Heart right ventricle (tissue), 16 donors: ENCODE results near the gene PATJ. TPM values are rescaled to one million over a fixed set of nuclear protein-coding genes. Genes with fewer than 3 reads are reported as not detected.
"Not testable (repeated sequence)": the region's sequence is repeated elsewhere in the genome, so short reads cannot be mapped to it uniquely, and the experiment has no call there.

Source experiments
- ATAC-seq, 8 donors: fragments of 200-7000 bp; cut with Tn5 transposase; one replicate each; pipeline ENCODE4 v1.9.1; 2020; ENCODE audit warnings: mild to moderate bottlenecking in 8 of 8, moderate library complexity in 8 of 8, moderate number of reproducible peaks in 1 of 8
- DNase-seq, 2 donors: peaks; one replicate each; pipeline ENCODE4 v3.0.0-alpha.2; 2020
- H3K27ac ChIP-seq, 10 donors: fragments of 200-600 bp; sonication (generic) in 2 of 10; one replicate each; pipeline versions ENCODE4 v1.5.0 to v1.8.0; 2020 to 2022; ENCODE audit warnings: mild to moderate bottlenecking in 3 of 10
- H3K27me3 ChIP-seq, 7 donors: fragments of 200-600 bp; one replicate each; pipeline ENCODE4 v1.8.0; 2021 to 2022; ENCODE audit warnings: mild to moderate bottlenecking in 2 of 7
- H3K36me3 ChIP-seq, 9 donors: fragments of 200-600 bp; sonication (generic) in 1 of 9; one replicate each; pipeline versions ENCODE4 v1.5.0 to v1.8.0; 2020 to 2022; ENCODE audit warnings: mild to moderate bottlenecking in 2 of 9
- H3K4me1 ChIP-seq, 9 donors: fragments of 200-600 bp; sonication (generic) in 1 of 9; one replicate each; pipeline versions ENCODE4 v1.5.0 to v1.8.0; 2020 to 2022; ENCODE audit warnings: mild to moderate bottlenecking in 4 of 9
- H3K4me3 ChIP-seq, 10 donors: fragments of 200-600 bp; sonication (generic) in 2 of 10; one replicate each; pipeline versions ENCODE4 v1.5.0 to v1.8.0; 2020 to 2022; ENCODE audit warnings: mild to moderate bottlenecking in 7 of 10, moderate library complexity in 2 of 10
- H3K9me3 ChIP-seq, 11 donors: fragments of 200-600 bp in 10 of 11; sonication (generic) in 2 of 11; one replicate each; pipeline versions ENCODE4 v1.5.0 to v1.8.0; 2013 to 2022; ENCODE audit warnings: mild to moderate bottlenecking in 2 of 11, control low read depth in 1 of 11, moderate library complexity in 1 of 11
- WGBS, 2 donors: extraction: QIAGEN DNeasy Blood & Tissue Kit; methylation state at CpG; one replicate each; pipeline ENCODE4 v1.1.7; 2013; ENCODE audit warnings: inconsistent platforms in 1 of 2; 5-methylcytosine and 5-hydroxymethylcytosine counted together
- intact Hi-C, 10 donors: fragments of 100-400 bp; cut with DNase I; formaldehyde crosslinking; loops; one replicate each; pipeline versions ENCODE4 v1.11.1 to v1.14.2; 2022
- polyA plus RNA-seq, 2 donors: library from polyadenylated mRNA; stranded (reverse); fragments of 200-250 nt; gene quantifications; one replicate each; pipeline ENCODE4 v1.2.3, GENCODE V29; 2013
- total RNA-seq, 10 donors: library from RNA; stranded (reverse); fragmentation: NEBNext Ultra II Directional in 3 of 10; extraction: Animal tissue kit (Norgen Biotek cat#: 25700) in 3 of 10; gene quantifications; one replicate each; pipeline versions ENCODE4 v1.2.1 to v1.2.4, GENCODE V29; 2021 to 2023
- TF ChIP-seq, protein P1 (sequence below), 9 donors: fragments of 200-600 bp; sonication (generic) in 2 of 9; IDR thresholded peaks; one replicate each; pipeline versions ENCODE4 v1.5.0 to v1.8.0; 2021 to 2022; ENCODE audit warnings: antibody characterized with exemption in 9 of 9, mild to moderate bottlenecking in 5 of 9, moderate library complexity in 1 of 9
- donor health status: Arrhythmogenic right ventricular cardiomyopathy.
- donor health status: ischemic (EF 13 %, LVEDD 7.1; RV severe dilation, severe dysfunction).
- donor health status: healthy with polysubstance abuse.
- donor health status: DM: no; HTN: yes; CAD: no.
- donor health status: DM: no; HTN: no; CAD: no.
- donor health status: ischemic (EF 25% LVEDD 6.9; RV normal size, moderate dysfunction).
- donor health status: ischemic (EF 25% LVEDD 5.7; RV mildly dilated, moderate dysfunction).
- donor health status: healthy.
- donor health status: DM: yes; HTN: yes; CAD: no.
- donor health status: Ischemic cardiomyopathy.
- donor health status: ischemic (EF 35%, LVEDD 5.7; RV mildly dilated, moderate dysfunction).
- donor health status: nonischemic (EF 11% LVEDD 7.7; RV severe dilation, severe dysfunction).
- donor health status: DM: yes; HTN: yes; CAD: no.
- donor health status: PGD.
- donor health status: ischemic (EF 29% LVEDD 5.4; RV normal size, mild dysfunction).
- donor health status: nonischemic (EF 23%, LVEDD 6.1; RV moderate dilation, normal function).

The PATJ gene
- total and polyA plus RNA-seq, 12 donors: 3.7 to 213 (median 119) TPM

DNA sequence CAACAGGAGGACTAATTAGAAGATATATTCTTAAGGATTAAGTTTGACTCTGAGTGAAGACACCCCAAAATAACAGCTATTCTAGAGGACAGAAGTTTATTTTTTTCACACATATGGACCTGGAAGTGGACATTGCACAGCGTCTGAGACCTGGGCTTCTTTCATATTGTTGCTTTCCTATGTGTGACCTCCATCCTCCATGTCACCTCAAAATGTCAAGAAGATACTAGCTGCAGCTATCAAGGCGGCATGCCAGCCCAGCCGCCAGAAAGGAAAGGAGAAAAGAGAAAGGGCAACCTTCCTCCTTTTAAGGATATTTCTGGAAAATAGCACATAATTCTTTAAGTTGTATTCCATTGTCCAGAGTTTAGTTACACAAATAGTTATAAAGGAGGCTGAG is 220.4 kb downstream of the PATJ start:
- H3K9me3 ChIP-seq: no peaks in the 10 kb centered on the region
- intact Hi-C loops: no loop called here
- peak overlapping the region in 5 of 10 donors; percentile 17 to 49 (median 40) for H3K27ac ChIP-seq
- ATAC-seq (peak in 4 of 8 donors; percentile 26 to 60 (median 50)), DNase-seq (no peak)
- 74 to 82% methylated on average over 3 of the region's 3 CpGs for WGBS, 2 donors
- H3K36me3 ChIP-seq: no peaks in the 10 kb centered on the region
- H3K27me3 ChIP-seq: no peaks in the 10 kb centered on the region
- no peak overlapping the region for H3K4me3 ChIP-seq
- TF ChIP-seq, protein P1, sequence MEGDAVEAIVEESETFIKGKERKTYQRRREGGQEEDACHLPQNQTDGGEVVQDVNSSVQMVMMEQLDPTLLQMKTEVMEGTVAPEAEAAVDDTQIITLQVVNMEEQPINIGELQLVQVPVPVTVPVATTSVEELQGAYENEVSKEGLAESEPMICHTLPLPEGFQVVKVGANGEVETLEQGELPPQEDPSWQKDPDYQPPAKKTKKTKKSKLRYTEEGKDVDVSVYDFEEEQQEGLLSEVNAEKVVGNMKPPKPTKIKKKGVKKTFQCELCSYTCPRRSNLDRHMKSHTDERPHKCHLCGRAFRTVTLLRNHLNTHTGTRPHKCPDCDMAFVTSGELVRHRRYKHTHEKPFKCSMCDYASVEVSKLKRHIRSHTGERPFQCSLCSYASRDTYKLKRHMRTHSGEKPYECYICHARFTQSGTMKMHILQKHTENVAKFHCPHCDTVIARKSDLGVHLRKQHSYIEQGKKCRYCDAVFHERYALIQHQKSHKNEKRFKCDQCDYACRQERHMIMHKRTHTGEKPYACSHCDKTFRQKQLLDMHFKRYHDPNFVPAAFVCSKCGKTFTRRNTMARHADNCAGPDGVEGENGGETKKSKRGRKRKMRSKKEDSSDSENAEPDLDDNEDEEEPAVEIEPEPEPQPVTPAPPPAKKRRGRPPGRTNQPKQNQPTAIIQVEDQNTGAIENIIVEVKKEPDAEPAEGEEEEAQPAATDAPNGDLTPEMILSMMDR (IDR thresholded peaks at IDR 0.05): no peak
- H3K4me1 ChIP-seq: peaks cover 0 to 14% (median under 1%) of the 10 kb centered on the region in 9 donors

DNA sequence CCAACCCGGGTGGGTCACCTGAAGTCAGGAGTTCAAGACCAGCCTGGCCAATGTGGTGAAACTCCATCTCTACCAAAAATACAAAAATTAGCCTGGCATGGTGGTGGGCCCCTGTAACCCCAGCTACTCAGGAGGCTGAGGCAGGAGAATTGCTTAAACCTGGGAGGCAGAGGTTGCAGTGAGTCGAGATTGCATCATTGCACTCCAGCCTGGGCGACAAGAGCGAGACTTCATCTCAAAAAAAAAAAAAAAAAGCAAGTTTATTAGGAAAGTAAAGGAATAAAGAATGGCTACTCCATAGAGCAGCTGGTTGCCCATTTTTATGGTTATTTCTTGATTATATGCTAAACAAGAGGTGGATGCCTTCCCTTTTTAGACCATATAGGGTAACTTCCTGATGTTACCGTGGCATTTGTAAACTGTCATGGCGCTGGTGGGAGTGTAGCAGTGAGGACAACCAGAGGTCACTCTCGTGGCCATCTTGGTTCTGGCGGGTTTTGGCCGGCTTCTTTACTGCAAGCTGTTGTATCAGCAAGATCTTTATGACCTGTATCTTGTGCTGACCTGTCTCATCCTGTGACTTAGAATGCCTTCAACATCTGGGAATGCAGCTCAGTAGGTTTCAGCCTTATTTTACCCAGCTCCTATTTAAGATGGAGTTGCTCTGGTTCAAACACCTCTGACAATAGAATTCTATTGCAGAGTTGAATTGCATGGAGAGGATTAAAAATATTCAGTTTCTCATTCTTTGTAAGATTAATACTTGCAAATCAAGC is 224.4 kb downstream of the PATJ start:
- H3K36me3 ChIP-seq, intact Hi-C loops, H3K9me3 ChIP-seq, H3K27me3 ChIP-seq, H3K4me3 ChIP-seq, DNase-seq, ATAC-seq: not testable (repeated sequence)
- peaks cover 0 to 22% (median 5%) of the 10 kb centered on the region in 9 donors for H3K4me1 ChIP-seq
- H3K27ac ChIP-seq: peak overlapping the region in 1 of 10 donors; percentile 44
- WGBS, 2 donors: 90 to 92% methylated on average over 9 of the region's 9 CpGs

DNA sequence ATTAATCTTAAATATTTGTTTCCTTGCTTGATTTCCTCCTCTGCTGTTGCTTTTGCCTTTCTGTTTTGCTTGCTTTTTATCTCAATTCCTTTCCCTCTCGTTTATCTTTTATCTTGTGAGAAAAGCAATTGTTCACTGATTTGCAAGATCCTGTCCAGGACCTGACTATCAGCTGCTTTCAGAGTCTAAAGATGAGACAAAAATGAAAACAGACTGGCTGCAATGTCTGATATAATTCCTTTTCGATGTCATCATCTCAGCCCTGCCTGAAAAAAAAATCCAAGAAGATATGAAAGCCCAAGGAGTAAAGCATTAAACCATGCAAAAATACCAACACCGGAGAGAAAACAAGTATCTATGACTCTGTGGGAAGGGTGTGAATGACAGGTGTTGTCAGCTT is 225.5 kb downstream of the PATJ start:
- 10 to 16% methylated on average over 3 of the region's 3 CpGs for WGBS, 2 donors
- TF ChIP-seq, protein P1 (IDR thresholded peaks at IDR 0.05): no peak
- Histone ChIP-seq H3K27me3 (no peaks in the 10 kb centered on the region), H3K36me3 (no peaks in the 10 kb centered on the region), H3K4me1 (peaks cover 0 to 20% (median 5%) of the 10 kb centered on the region in 9 donors), H3K27ac (peak overlapping the region in 5 of 10 donors; percentile 26 to 57 (median 44)), H3K4me3 (no peak overlapping the region), H3K9me3 (no peaks in the 10 kb centered on the region)
- no peak for ATAC-seq
- no peak for DNase-seq
- intact Hi-C loops: no loop called here

DNA sequence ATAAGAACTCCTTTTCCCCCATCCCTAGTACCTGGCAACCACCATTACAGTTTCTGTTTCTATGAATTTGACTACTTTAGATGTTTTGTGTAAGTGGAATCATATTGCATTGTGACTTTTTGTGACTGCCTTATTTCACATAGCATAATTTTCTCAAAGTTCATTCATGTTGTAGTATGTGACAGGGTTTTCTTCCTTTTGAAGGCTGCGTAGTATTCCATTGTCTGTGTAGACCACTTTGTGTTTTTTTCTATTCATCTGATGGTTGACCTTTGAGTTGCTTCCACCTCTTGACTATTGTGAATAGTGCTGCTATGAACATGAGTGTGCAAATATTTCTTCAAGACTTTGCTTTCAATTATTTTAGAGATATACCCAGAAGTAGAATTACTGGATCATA is 226.6 kb downstream of the PATJ start:
- Histone ChIP-seq H3K4me3 (no peak overlapping the region), H3K4me1 (peaks cover 0 to 20% (median 5%) of the 10 kb centered on the region in 9 donors), H3K27ac (no peak overlapping the region), H3K36me3 (no peaks in the 10 kb centered on the region), H3K9me3 (no peaks in the 10 kb centered on the region), H3K27me3 (no peaks in the 10 kb centered on the region)
- intact Hi-C loops: no loop called here
- DNase-seq: no peak
- WGBS, 2 donors: 97% methylated on average over 1 of the region's 1 CpG
- no peak for ATAC-seq
- TF ChIP-seq, protein P1 (IDR thresholded peaks at IDR 0.05): no peak
